GM12878 (cell line): ENCODE measurements around the gene ADGRD1. TPM values are rescaled to one million over a fixed set of nuclear protein-coding genes. Genes with fewer than 3 reads are reported as not detected.

ENCODE experiments used
- ATAC-seq: fragments of 200-7000 bp; cut with Tn5 transposase; 3 replicates; pipeline ENCODE4 v1.9.1; 2020; ENCODE audit warnings: mild to moderate bottlenecking, moderate library complexity
- BruUV-seq: library from RNA; stranded (reverse); fragments of 400-500 nt; replicated peaks from 2 replicates; lab custom pipeline; 2021; lab: Mats Ljungman, UMichigan
- CTCF ChIA-PET: fragments of 300-600 bp; sonication (Branson Sonifier 250); formaldehyde crosslinking; extraction: SDS; loops from one replicate; lab custom pipeline; 2021; ENCODE audit warnings: inconsistent platforms; lab: Yijun Ruan, JAX
- POLR2A ChIA-PET: fragments of 350-600 bp; formaldehyde crosslinking; extraction: SDS; loops from one replicate; lab custom pipeline; 2021; ENCODE audit warnings: inconsistent platforms; lab: Charles Lee
- RAD21 ChIA-PET: fragments of 300-600 bp; sonication (Branson Sonifier 250); formaldehyde crosslinking; loops from one replicate; lab custom pipeline; 2023; ENCODE audit warnings: antibody characterized with exemption; ENCODE audit not compliant: unreplicated experiment; lab: Charles Lee
- SMC1A ChIA-PET: fragments of 300-600 bp; sonication (Branson Sonifier 250); formaldehyde crosslinking; loops from one replicate; lab custom pipeline; 2023; ENCODE audit not compliant: unreplicated experiment, uncharacterized antibody; lab: Charles Lee
- DNase-seq: peaks from one replicate; pipeline ENCODE4 v3.0.0-alpha.2; 2011; ENCODE audit warnings: low read depth, low spot score
- FAIRE-seq: peaks from 3 replicates; lab custom pipeline; 2011; peaks lifted over from hg19 to GRCh38; lab: Jason Lieb, UNC
- H2AFZ ChIP-seq: 2 replicates; pipeline ENCODE4 v1.6.0; 2011; ENCODE audit warnings: low read depth, low read length, control low read depth; ENCODE audit not compliant: control insufficient read depth
- H3K27ac ChIP-seq: 2 replicates; pipeline ENCODE4 v1.5.1; 2011; ENCODE audit warnings: control low read depth; ENCODE audit not compliant: control insufficient read depth, insufficient read depth
- H3K27me3 ChIP-seq, 2 experiments: replicated peaks in 1 of 2; 2 replicates each; pipeline versions ENCODE4 v1.6.0 to v1.6.1; 2011; ENCODE audit warnings: low read length in 1 of 2; ENCODE audit not compliant: control insufficient read depth in 2 of 2, insufficient read depth in 2 of 2
- H3K36me3 ChIP-seq, 2 experiments: 2 replicates each; pipeline ENCODE4 v1.5.1; 2011; ENCODE audit warnings: low read length in 1 of 2; ENCODE audit not compliant: control insufficient read depth in 2 of 2, insufficient read depth in 2 of 2
- H3K4me1 ChIP-seq: 2 replicates; pipeline ENCODE4 v1.6.1; 2011; ENCODE audit warnings: mild to moderate bottlenecking, low read length, moderate library complexity, mixed read lengths; ENCODE audit not compliant: control insufficient read depth, insufficient read depth
- H3K4me2 ChIP-seq: 2 replicates; pipeline ENCODE4 v1.6.0; 2011; ENCODE audit warnings: control low read depth; ENCODE audit not compliant: control insufficient read depth, insufficient read depth
- H3K4me3 ChIP-seq: fragments of 200-600 bp; sonication (generic); 2 replicates; pipeline ENCODE4 v1.5.1; 2016
- H3K79me2 ChIP-seq: 2 replicates; pipeline ENCODE4 v1.6.0; 2011; ENCODE audit warnings: low read length; ENCODE audit not compliant: control insufficient read depth, insufficient read depth
- H3K9ac ChIP-seq: 2 replicates; pipeline ENCODE4 v1.8.0; 2011; ENCODE audit warnings: low read length, control low read depth, mixed read lengths; ENCODE audit not compliant: control insufficient read depth, insufficient read depth
- H3K9me3 ChIP-seq: replicated peaks from 3 replicates; pipeline ENCODE4 v1.5.1; 2011; ENCODE audit warnings: mild to moderate bottlenecking, low read length; ENCODE audit not compliant: control insufficient read depth, insufficient read depth
- H4K20me1 ChIP-seq: 2 replicates; pipeline ENCODE4 v1.6.0; 2011; ENCODE audit not compliant: control insufficient read depth, insufficient read depth
- BMI1 ChIP-seq: fragments of 450-650 bp; IDR thresholded peaks from 2 replicates; pipeline ENCODE4 v1.6.1; 2016; ENCODE audit warnings: mild to moderate bottlenecking, moderate library complexity, borderline replicate concordance
- FOXK2 ChIP-seq: fragments of 450-650 bp; IDR thresholded peaks from 2 replicates; pipeline ENCODE4 v1.6.1; 2017; ENCODE audit warnings: mild to moderate bottlenecking, moderate library complexity
- HCFC1 ChIP-seq: fragments of 150-350 bp; IDR thresholded peaks from 2 replicates; pipeline ENCODE4 v1.6.1; 2014; ENCODE audit warnings: low read length
- HDGF ChIP-seq: fragments of 450-650 bp; IDR thresholded peaks from 2 replicates; pipeline ENCODE4 v1.6.1; 2016; ENCODE audit warnings: antibody characterized with exemption
- JUND ChIP-seq: IDR thresholded peaks from 2 replicates; pipeline ENCODE4 v1.6.1; 2012; ENCODE audit warnings: low read depth, mild to moderate bottlenecking, low read length, improper control_type of control experiment, moderate library complexity
- MEF2A ChIP-seq: IDR thresholded peaks from 2 replicates; pipeline ENCODE4 v1.6.1; 2011; ENCODE audit warnings: low read depth, mild to moderate bottlenecking, low read length, moderate library complexity; ENCODE audit not compliant: insufficient read depth
- SMAD5 ChIP-seq: IDR thresholded peaks from 2 replicates; pipeline ENCODE4 v1.6.1; 2016; ENCODE audit warnings: antibody characterized with exemption, low read depth
- ZNF207 ChIP-seq: fragments of 450-650 bp; IDR thresholded peaks from 2 replicates; pipeline ENCODE4 v1.6.1; 2014; ENCODE audit warnings: antibody characterized with exemption, mild to moderate bottlenecking, borderline replicate concordance
- WGBS: methylation state at CpG from one replicate; pipeline ENCODE4 v1.1.6; 2016; ENCODE audit warnings: low lambda C conversion rate; ENCODE audit not compliant: insufficient replicate concordance, insufficient coverage; ENCODE audit errors: missing lambda C conversion rate; 5-methylcytosine and 5-hydroxymethylcytosine counted together
- in situ Hi-C: fragments of 300-500 bp; cut with MboI; formaldehyde crosslinking; loops from 9 replicates; pipeline ENCODE4 v1.14.3; 2018; ENCODE audit warnings: mixed read lengths
- intact Hi-C: fragments of 100-400 bp; cut with micrococcal nuclease; formaldehyde crosslinking; loops from one replicate; pipeline ENCODE4 v1.14.2; 2022; ENCODE audit not compliant: unreplicated experiment
- polyA plus RNA-seq, 11 experiments: library from polyadenylated mRNA; depleted of rRNA in 4 of 11; unstranded in 6 of 11; stranded (reverse) in 5 of 11; fragments of >200 nt; fragmentation: Nextera tagmentation in 4 of 11; fragmentation: Illumina TruSeq in 1 of 11; extraction: Ambion mirVana in 4 of 11; extraction: Trizol in 1 of 11; gene quantifications; 1 replicate in 1 of 11; 2 replicates in 10 of 11; pipeline versions ENCODE4 v1.2.1 to v1.2.3, GENCODE V29; 2011 to 2016; ENCODE audit warnings: inconsistent platforms in 2 of 11, missing spikeins in 2 of 11, low read depth in 1 of 11
- total RNA-seq, 4 experiments: library from RNA; depleted of rRNA in 3 of 4; stranded (reverse); fragments of >200 nt in 3 of 4; fragmentation: Illumina TruSeq in 1 of 4; extraction: Trizol in 1 of 4; gene quantifications; 2 replicates each; pipeline versions ENCODE4 v1.2.1 to v1.2.3, GENCODE V29; 2013 to 2021
- TF ChIP-seq, protein P1 (sequence below): IDR thresholded peaks from 2 replicates; pipeline ENCODE4 v1.6.1; 2011; ENCODE audit warnings: mild to moderate bottlenecking, low read depth, low read length, moderate library complexity; ENCODE audit not compliant: insufficient replicate concordance
- TF ChIP-seq, protein P2 (sequence below): fragments of 150-350 bp; IDR thresholded peaks from 2 replicates; pipeline ENCODE4 v1.6.1; 2016; ENCODE audit warnings: low read depth, low read length
- TF ChIP-seq, protein P3 (sequence below): fragments of 450-650 bp; formaldehyde crosslinking; IDR thresholded peaks from 2 replicates; pipeline ENCODE4 v1.5.0; 2022; ENCODE audit warnings: mild to moderate bottlenecking, missing genetic modification characterization

ADGRD1 gene
- total and polyA plus RNA-seq, 10 of the 15 experiments (the other 5 are each of a cell fraction or from before 2014, with no cell fraction given) = 0.15 to 12.7 (median 1.2) TPM

DNA sequence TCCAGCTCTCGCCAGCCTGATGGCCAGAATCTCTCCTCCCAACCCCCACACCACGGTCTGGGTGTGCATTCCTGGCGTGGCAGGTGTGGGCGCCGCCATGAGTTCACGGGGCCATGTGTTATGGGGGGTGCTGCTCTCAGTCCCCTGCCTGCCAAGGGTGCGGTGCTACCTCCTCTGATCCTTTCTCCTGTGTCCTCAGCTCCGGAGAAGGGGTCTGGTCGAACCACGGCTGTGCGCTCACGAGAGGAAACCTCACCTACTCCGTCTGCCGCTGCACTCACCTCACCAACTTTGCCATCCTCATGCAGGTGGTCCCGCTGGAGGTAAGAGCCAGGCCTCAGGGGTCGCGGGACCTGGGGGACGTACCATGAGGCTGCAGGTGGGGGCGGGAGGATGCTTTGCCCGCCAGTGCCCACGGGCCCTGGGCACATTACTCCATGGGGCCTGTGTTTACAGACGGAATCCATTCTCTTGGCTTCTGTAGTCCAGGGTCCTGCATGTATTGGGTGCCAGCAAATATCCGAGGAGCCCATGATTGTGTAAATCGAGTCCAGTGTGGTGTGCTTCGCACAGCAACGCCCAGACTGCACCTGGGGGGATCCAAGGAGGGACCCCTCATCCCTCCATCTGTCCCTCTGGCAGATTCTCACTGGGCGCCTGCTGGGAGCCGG, 130.8 kb downstream of the ADGRD1 start:
- no peak for FAIRE-seq
- H3K27ac ChIP-seq = no peak overlapping the region
- no TSS peak for BruUV-seq
- no peak for ATAC-seq
- DNase-seq = no peak
- no peak overlapping the region for H3K4me3 ChIP-seq
- ChIA-PET POLR2A (no interaction called here), CTCF (no interaction called here), RAD21 (no interaction called here)
- no peak overlapping the region for H3K9ac ChIP-seq
- intact Hi-C loops = no loop called here
- H3K27me3 ChIP-seq = no peaks in the 10 kb centered on the region
- H2AFZ ChIP-seq = no peak overlapping the region
- no peaks in the 10 kb centered on the region for H4K20me1 ChIP-seq
- H3K4me1 ChIP-seq = no peaks in the 10 kb centered on the region; the same call in 1 of the 2 replicates
- WGBS = 66% methylated on average over 24 of the region's 28 CpGs
- TF ChIP-seq SMAD5 = no peak
- TF ChIP-seq BMI1 = no peak
- no peak for TF ChIP-seq HCFC1
- TF ChIP-seq, protein P1, sequence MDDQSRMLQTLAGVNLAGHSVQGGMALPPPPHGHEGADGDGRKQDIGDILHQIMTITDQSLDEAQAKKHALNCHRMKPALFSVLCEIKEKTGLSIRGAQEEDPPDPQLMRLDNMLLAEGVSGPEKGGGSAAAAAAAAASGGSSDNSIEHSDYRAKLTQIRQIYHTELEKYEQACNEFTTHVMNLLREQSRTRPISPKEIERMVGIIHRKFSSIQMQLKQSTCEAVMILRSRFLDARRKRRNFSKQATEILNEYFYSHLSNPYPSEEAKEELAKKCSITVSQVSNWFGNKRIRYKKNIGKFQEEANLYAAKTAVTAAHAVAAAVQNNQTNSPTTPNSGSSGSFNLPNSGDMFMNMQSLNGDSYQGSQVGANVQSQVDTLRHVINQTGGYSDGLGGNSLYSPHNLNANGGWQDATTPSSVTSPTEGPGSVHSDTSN = no peak
- no peak for TF ChIP-seq ZNF207
- TF ChIP-seq MEF2A = no peak
- no peak for TF ChIP-seq FOXK2
- TF ChIP-seq, protein P2, sequence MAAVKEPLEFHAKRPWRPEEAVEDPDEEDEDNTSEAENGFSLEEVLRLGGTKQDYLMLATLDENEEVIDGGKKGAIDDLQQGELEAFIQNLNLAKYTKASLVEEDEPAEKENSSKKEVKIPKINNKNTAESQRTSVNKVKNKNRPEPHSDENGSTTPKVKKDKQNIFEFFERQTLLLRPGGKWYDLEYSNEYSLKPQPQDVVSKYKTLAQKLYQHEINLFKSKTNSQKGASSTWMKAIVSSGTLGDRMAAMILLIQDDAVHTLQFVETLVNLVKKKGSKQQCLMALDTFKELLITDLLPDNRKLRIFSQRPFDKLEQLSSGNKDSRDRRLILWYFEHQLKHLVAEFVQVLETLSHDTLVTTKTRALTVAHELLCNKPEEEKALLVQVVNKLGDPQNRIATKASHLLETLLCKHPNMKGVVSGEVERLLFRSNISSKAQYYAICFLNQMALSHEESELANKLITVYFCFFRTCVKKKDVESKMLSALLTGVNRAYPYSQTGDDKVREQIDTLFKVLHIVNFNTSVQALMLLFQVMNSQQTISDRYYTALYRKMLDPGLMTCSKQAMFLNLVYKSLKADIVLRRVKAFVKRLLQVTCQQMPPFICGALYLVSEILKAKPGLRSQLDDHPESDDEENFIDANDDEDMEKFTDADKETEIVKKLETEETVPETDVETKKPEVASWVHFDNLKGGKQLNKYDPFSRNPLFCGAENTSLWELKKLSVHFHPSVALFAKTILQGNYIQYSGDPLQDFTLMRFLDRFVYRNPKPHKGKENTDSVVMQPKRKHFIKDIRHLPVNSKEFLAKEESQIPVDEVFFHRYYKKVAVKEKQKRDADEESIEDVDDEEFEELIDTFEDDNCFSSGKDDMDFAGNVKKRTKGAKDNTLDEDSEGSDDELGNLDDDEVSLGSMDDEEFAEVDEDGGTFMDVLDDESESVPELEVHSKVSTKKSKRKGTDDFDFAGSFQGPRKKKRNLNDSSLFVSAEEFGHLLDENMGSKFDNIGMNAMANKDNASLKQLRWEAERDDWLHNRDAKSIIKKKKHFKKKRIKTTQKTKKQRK = no peak
- TF ChIP-seq JUND = no peak
- TF ChIP-seq HDGF = no peak
- TF ChIP-seq, protein P3, sequence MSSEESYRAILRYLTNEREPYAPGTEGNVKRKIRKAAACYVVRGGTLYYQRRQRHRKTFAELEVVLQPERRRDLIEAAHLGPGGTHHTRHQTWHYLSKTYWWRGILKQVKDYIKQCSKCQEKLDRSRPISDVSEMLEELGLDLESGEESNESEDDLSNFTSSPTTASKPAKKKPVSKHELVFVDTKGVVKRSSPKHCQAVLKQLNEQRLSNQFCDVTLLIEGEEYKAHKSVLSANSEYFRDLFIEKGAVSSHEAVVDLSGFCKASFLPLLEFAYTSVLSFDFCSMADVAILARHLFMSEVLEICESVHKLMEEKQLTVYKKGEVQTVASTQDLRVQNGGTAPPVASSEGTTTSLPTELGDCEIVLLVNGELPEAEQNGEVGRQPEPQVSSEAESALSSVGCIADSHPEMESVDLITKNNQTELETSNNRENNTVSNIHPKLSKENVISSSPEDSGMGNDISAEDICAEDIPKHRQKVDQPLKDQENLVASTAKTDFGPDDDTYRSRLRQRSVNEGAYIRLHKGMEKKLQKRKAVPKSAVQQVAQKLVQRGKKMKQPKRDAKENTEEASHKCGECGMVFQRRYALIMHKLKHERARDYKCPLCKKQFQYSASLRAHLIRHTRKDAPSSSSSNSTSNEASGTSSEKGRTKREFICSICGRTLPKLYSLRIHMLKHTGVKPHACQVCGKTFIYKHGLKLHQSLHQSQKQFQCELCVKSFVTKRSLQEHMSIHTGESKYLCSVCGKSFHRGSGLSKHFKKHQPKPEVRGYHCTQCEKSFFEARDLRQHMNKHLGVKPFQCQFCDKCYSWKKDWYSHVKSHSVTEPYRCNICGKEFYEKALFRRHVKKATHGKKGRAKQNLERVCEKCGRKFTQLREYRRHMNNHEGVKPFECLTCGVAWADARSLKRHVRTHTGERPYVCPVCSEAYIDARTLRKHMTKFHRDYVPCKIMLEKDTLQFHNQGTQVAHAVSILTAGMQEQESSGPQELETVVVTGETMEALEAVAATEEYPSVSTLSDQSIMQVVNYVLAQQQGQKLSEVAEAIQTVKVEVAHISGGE (CRISPR knock-in tag) = no peak
- TF ChIP-seq, all 136 proteins: peak for 0
- no peaks in the 10 kb centered on the region for H3K79me2 ChIP-seq
- SMC1A ChIA-PET = no interaction called here
- H3K4me2 ChIP-seq = no peak overlapping the region
- no peaks in the 10 kb centered on the region for H3K9me3 ChIP-seq
- no peaks in the 10 kb centered on the region for H3K36me3 ChIP-seq
- in situ Hi-C loops = no loop called here
